Suppressor macrophage treated with lipopolysaccharide for 4 hours (primary cell): Measurements from ENCODE around the gene YIPF7.

Experiments
- DNase-seq: peaks from one replicate; pipeline ENCODE4 v3.0.0-alpha.2; 2020

Gene YIPF7

DNA sequence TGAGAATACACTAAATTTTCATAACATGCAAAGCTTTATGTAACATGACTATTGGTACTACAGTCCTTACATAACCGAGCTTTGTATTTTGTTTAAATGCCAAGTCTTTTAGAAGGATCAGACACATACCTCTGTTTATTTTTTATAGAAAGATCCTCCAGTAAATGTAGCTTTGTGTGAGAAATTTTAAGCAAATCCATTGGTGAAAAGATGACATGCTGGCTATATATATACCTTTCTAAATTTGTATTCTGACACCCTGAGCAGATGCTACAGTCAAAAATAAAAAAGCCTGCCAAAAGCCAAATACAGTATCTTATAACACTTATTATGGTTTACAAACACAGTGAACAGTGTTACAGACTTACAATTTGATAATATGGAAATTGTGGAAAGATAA is at the start of gene YIPF7:
Gene YIPF7, minus strand, starts transcription at position 201 of the 400 bp plus-strand sequence. CDS start 1,525 bp downstream, outside the sequence.
- no peak for DNase-seq

DNA sequence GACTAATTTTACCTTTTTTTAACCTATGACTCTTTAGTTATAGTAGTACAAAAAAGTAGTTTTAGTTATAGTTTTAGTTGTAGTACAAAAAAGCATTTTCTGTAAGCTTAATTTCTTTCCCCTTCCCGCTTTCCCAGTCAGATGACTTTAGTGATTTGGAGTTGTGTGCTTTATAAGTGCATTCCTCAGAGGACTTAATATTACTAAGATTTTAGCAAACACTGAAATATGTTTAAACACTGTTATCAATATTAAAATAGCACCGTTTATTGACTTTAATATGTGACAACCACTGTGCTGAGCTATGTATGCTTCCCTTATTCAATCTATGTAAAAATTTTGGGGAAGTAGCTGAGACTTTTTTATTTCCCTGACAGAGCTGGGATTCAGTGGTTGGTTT is 49.6 kb upstream of the YIPF7 start:
- DNase-seq = no peak

DNA sequence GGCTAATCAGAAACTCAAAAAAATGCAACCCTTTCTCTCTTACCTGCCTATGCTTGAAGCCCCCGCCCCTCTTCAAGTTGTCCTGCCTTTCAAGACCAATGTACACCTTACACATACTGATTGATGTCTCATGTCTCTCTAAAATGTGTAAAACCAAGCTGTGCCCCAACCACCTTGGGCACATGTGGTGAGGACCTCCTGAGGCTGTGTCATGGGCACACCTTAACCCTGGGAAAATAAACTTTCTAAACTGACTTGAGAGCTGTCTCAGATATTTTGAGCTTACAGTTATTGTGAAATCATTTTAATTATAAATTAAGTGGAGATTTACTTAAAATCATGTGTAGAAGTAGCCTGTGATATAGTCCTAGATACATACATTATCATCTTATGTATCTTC is 49.0 kb upstream of the YIPF7 start:
- DNase-seq = no peak

DNA sequence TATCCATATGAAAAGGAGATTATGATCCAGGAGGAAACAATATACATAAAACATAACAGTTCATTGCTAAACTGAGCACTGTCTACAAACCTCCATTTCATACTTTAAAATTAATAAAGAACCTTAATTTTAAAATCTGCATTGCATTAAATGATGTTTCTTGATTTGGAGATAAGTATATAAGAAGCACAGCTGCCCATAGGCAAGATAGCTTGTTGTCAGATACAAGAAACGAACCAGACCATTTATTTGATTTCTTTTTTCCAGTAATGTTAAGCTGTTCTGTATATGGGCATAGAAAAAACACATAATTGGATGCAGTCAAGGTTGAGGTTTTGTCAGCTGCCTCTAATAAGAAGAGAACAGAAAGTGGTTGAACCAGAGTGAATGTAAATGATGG is 33.2 kb upstream of the YIPF7 start:
- DNase-seq = no peak

DNA sequence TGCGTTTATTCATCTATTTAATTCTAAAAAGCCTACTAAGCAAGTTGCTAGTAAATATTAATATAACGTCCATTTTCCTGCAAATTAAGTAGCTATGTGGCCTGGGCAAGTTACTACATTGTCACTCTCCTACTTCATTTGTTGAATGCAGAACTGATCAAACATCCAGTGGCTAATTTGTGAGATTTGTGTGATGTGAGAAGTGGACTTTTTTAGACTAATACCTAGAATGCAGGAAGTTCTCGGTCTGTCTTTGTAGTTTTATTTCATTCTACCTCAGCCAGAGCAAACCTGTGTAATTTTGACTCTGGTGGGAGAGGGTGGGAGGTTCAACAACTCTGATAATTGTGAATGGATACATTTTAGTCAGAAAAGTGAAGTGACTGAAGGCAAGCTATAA is 27.6 kb upstream of the YIPF7 start:
- peak; percentile 12 for DNase-seq

DNA sequence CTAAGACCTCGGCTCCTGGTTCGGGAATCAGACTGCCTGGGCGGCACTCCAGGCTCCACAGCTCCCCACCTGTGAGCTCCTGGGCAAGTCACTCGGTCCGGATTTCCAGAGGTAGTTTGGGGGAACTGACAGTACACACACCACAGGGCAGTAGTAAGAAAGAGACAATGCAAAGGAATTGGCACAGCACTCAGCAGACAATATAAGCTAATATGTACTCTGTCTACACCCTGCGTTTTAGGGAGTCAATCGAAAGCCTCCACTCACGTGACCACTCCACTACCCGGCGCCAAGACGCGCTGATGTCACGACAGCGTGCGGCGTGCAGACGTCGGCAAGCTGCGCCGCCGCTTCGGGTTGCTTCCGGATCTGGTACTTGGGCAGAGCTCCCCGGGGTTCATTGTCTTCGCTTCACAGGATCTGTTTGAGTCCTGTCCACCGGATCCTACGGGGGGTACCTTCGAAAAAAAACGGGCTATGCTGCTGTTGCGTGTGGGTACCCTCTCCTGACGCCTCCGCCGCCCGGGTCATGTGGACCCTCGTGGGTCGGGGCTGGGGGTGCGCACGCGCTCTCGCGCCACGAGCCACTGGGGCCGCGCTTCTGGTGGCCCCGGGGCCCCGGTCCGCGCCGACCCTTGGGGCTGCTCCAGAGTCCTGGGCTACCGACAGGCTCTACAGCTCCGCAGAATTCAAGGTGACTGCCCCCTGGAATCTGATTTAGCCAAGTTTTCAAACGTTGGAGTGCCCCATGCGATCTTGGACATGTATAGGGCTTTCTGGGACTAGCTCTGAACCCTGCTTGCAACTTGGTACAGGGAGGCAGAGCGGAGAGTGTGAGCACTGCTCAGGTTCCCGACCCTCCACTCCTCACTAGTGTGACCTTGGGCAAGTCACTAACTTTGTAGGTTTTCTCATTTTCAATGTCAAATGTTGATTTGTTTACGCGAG is 26.9 kb upstream of the YIPF7 start, which contains the start of gene GUF1:
Gene GUF1, plus strand, starts transcription at position 327 of the 948 bp plus-strand sequence. Its CDS starts 203 bp downstream, at position 530.
- peak; percentile 95 for DNase-seq

DNA sequence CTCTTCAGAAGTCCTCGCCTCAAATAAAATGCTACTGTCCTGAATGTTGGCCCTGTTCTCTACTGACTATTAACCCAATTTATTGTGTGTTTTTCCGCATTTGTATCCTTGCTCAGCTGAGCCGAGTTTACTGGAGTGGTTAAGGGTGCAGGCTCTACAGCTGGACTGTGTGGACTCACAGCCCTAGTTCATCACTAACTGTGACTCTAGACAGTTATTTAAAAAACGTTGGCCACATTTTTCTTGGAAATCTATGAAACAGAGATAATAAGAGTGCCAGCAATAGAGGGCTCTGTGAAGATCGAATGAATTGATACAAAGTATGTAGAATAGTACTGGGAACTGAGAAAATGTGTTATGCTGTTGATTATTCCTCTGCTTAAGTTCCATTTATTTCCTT is 23.9 kb upstream of the YIPF7 start:
- DNase-seq = no peak

DNA sequence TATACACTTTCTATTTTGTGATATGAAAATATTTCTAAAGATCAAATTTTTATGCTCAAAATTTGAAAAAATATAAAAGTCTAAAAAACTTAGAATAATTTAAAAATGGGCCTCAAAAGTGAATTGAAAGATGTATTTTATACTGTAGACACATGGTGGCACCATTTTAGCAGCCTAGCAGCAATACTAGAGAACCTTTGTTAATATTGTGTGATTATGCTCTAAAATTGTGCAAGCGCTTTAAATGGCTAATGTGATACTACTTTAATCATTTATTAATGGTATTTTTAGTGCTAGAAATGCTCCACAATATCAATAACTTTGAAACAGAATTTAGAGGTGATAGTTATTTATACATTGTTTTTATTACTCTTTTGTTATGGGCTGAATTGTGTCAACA is 23.0 kb upstream of the YIPF7 start:
- DNase-seq = no peak

DNA sequence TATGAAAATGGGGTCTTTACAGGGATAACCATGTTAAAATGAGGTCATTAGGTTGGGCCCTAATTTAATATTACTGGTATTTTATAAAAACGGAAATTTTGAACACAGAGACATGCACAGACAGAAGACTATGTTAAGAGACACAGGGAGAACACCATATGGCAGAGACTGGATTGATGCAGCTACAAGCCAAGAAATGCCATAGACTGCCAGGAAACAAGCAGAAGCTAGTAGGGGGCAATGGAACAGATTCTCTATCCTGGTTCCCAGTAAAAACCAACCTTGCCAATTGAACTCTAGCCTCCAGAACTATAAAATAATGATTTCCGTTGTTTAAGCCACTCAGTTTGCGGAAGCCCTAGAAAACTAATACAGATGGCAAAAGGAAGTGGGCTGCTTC is 20.2 kb upstream of the YIPF7 start:
- DNase-seq = no peak

DNA sequence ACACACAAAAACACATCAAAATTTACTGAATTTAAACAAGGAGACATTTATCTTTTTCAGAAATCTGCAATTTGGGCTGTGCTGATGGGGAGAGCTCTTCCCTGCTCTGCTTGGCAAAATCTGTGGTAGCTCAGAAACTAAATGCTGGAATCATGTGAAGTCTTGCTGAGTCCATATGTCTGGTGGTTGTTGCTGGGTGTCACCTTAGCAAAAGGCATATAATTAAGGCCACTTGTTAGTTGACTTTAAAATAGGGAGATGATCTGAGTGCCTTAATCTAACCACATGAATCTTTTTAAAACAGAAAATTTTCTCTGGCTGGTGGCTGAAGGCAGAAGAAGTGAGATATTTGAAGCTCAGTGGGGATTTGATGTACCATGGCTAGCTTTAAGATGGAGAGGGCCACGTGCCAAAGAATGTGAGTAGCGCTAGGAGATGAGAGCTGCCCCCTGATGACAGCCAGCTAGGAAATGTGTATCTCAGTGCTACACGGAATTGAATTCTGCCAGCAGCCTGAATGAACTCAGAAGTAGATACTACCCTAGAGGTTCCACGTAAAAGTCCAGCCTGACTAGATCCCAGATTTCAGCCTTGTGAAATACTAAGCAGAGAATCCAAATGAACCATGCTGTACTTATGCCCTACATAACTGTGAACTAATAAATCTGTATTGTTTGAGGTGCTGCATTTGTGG is 19.2 kb upstream of the YIPF7 start:
- DNase-seq = no peak

DNA sequence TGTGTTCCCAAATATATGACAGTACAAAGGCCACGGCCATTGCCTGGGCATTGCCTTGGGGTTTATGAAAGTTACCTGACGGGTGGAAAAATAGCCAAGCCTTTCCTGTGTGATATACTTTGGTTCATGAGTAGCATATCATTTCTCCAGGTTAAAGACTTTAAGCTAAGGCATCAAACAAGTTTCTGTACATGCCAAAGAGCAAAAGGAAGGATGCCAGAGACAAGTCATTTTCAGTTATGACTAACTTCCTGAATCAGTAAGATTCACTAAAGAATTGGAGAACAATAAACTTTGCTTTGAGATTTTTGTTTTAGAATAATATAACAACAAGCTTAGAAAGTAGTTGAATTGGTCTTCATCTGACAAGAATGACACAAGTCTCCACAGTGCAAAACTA is 17.1 kb upstream of the YIPF7 start:
- DNase-seq = no peak

DNA sequence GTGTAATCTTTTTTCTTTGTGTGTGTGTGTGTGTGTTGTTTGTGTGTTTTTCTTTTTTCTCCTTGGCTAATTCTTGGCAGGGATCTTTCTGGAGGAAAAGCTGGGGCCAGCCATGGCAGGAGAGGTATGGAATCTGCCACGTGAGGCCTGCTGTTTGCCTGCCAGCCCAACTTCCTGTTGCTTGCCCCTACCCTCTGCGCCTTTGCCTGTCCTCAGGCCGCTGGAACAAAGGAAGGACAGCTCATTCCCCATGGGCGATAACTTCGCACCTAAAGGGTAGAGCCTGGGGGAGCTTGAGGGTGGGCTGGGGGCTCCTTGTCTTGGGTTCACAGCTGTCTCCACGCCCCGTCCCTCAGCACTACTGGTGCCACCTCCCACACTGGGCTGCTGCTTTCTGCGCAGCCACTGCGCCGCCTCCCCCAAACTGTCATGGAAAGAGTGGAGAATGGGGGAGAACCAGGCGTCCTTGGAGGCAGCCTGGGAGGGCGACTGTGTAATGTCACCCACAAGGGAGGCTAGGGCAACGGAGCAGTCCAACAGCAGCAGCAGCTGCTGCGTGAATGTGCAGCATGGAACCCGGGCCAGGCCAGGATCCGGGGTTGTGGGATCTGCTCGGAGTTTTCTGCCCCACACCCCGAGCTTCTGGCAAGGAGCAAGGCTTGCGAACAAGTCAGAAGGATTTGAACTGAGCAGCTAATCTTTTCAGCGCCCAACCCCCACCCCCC is 12.3 kb upstream of the YIPF7 start:
- no peak for DNase-seq

DNA sequence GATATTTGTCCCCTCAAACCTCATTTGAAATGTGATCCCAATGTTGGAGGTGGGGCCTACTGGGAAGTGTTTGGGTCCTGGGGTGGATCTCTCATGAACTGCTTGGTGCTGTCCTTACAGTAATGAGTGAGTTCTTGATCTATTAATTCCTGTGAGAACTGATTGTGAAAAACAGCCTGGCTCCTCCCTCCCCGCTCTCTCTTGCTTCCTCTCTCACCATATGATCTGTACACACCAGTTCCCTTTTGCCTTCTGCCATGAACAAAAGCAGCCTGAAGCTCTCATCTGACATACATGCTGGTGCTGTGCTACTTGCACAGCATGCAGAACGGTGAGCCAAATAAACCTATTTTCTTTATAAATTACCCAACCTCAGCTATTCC is 11.2 kb upstream of the YIPF7 start:
- peak; percentile 28 for DNase-seq

DNA sequence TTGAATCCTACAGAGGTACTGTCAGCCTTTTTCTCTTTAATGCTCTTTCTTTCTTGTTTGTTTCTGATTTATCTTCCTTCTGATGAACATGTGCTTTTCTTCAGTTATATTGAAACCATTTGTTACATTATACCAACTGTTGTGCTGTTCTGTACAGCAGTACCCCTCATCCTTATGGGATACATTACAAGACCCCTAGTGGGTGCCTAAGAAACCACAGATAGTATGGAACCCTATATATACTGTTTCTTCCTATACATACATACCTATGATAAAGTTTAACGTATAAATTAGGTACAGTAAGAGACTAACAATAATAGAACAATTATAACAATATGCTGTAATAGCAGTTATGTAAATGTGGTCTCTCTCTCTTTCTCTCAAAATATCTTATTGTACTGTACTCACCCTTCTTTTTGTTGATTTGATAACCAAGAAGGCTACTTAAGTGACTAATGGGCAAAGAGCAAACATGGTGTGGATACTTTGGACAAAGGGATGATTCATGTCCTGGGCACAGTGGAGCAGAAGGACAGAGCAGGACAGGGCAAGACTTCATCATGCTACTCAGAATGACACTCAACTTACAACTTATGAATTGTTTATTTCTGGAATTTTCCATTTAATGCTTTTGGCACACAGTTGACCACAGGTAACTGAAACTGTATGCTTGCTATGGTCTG is 10.7 kb upstream of the YIPF7 start:
- peak; percentile 6 for DNase-seq

DNA sequence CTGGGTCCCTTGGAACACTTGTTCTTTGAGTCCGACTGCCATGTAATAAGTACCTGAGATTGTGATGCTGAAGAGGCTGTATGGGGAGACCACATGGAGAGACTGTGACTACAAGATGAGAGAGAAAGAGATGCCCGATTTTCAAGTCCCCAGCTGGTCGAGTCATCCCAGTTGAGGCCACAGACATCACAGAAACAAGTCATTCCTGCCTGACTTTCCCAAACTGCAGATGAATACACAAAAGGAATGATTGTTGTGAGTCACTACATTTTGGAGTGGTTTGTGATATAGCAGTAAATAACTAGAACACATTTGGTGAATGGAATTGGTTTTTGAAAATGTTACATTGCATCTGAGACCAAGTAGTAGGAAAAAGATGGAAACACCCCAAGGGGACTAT is 9.0 kb upstream of the YIPF7 start:
- no peak for DNase-seq

DNA sequence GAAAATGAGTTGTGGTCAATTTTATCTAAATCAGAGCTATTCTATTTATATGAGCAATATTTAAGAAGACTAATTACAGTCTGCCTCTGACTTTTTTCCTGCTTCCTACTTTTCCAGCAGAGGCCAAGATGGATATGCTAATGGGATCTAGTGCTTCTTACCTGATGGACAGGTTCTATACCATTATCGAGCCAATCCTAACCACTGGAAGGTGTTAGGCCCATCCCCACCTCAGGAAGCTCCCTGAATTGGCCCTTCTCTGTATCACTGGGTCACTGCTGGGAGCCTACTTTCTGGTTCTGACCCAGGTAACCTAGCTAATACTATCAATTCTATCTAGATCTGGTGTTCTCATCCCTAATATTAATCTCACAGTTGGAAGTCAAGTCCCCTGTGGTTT is 577 bp upstream of the YIPF7 start:
- DNase-seq = no peak

DNA sequence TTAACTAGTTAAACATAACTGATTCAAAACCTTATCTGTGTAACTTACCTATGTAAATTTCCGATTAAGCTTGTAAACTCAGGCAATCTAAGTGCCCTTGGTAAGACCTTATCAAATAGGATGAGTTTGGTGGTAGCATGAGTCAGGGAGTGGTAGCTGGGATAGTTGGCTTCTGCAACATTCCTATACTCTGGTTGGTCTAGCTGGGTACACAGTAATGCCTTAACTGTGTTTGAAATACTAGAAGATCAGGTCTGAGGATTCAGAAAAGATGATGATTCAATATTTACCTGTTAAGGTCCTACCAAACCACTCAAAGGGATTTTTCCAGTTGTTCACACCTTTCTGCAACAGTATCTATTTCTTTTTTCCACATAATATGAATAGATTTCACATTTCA is 5.3 kb downstream of the YIPF7 start:
- no peak for DNase-seq

DNA sequence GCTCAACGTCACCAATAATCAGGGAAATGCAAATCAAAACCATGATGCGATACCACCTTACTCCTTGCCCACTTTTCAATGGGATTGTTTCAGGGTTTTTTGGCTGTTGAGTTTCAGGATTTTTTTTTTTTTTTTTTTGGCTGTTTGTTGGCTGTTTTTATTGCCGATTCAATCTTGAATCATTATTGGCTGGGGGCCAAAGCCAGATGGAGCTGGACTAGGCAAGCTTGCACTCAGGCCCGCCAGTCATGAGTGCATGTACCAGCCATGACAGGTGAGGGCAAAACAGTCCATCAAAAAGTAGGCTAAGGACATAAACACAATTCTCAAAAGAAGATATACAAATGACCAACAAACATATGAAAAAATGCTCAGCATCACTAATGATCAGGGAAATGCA is 13.3 kb downstream of the YIPF7 start:
- DNase-seq = no peak

DNA sequence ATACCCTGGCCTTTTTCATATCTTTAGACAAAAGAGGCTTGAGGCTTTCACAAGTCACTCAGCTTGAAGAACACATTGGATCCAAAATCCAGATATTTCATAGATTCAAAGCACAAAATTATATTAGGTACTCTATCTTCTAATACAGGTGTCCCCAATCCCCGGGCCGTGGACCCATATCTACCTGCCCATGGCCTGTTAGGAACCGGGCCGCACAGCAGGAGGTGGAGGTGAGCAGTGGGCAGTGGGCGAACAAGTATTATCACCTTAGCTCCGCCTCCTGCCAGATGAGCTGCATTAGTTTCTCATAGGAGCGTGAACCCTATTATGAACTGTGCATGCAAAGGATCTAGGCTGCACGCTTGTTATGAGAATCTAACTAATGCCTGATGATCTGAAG is 18.7 kb downstream of the YIPF7 start:
- DNase-seq = no peak

DNA sequence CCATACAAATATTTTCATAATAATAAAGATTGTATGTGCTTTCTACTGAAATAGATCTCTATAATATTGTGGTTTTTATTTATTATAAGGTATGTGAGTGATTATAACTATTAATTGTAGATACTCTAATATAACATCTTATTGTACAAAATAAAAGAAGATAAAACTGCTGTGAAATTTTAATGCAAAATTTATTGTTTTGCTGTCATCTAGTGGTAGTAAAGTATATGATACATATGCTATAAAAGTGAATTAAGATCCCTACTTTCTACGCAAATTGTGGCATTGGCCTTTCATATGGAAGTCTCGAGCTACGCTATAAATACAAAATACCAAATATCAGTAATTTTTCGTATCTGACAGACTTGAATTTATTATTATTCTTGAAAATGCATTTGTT is 19.3 kb downstream of the YIPF7 start:
- DNase-seq = no peak

DNA sequence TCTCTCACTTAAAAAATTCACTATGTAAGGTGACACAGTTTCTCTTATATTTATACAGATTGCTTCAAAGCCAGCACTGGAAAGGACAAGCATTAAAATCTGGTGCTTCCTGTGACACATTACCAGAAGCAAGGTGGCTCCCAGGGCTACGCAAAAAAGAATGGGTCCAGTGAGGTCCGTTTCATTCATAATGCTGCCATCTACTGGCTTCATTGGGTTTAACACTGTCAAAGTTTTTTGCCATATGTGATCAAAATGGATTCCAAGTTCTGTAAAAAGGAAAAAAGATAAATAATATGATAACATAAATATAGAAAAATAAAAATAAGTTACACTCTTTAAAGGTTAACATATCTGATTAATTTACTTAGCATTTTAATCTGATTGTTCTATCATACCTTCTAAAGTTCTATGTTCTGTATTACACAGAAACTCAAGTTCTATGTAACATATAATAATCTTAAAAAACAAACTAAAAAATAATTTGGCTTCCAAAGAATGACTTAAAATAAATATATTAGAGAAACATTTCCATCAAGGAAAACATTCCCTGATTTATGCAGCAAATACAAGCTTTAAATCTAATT is 22.1 kb downstream of the YIPF7 start:
- DNase-seq = peak; percentile 55

DNA sequence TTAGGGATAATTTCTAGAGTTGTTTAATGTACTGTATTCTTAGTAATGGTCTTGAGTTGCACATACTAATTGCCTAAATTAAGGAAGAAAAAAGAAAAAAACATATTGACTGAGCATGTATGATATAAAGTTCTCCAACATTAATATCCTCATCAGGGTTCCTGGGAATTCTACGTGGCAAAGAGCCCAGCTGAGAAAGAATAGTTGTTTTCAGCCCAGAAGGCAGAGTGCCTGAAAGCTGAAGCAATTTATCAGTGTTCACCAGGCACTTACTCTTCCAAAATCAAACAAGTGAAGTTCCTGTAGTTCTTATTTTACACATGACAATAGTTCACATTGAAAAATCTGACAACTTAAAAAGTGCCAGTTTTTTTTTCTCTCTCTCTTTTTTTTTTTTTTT is 27.7 kb downstream of the YIPF7 start:
- no peak for DNase-seq

DNA sequence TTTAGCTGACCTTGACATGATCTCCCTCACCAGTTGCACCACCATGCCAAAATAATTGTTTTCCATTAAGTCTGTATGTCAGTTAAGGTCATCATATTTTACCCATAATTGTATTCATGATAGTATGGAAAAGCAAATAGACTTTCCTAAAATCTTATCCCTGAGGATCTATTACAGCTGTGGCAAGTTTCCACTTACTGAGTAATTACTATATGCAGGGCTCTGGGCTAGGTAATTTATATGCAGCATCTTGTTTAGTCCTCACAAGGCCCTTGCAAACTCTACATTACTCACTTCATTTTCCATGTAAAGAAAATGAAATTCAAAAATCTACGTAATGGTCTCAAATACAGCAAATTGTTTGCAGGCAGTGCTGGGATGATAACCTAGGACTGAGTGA is 34.8 kb downstream of the YIPF7 start:
- DNase-seq = no peak
